Caki2 (cell line): ENCODE data around the gene ZBTB8A. TPM values are rescaled to one million over a fixed set of nuclear protein-coding genes. Genes with fewer than 3 reads are reported as not detected.
"Not testable (repeated sequence)": the region's sequence is repeated elsewhere in the genome, so short reads cannot be mapped to it uniquely, and the experiment has no call there.

Experiments
- DNase-seq: peaks from one replicate; pipeline ENCODE4 v3.0.0-alpha.2; 2015; ENCODE audit warnings: low read depth
- in situ Hi-C: cut with HindIII; loops from 2 replicates; pipeline ENCODE4 v1.10.0; 2016; ENCODE audit warnings: low sequenced_read_pairs, low pct_unique_long_range_greater_than_20kb, mixed read lengths
- total RNA-seq: library from RNA; depleted of rRNA; stranded (reverse); fragments of >200 nt; shearing (Covaris generic); gene quantifications from 2 replicates; pipeline ENCODE4 v1.2.3, GENCODE V29; 2014; ENCODE audit warnings: low replicate concordance

Gene ZBTB8A
- total RNA-seq, 1 experiment from 2014 or later = 6.4 TPM

GRCh38 chr1:32606565-32607371 lies 67.5 kb downstream of the ZBTB8A start:
- in situ Hi-C loops = no loop called here
- no peak for DNase-seq

GRCh38 chr1:32609180-32609579 lies 70.0 kb downstream of the ZBTB8A start:
- DNase-seq = no peak
- in situ Hi-C loops = no loop called here

GRCh38 chr1:32611859-32612188 lies 72.6 kb downstream of the ZBTB8A start:
- no peak for DNase-seq
- in situ Hi-C loops = no loop called here

GRCh38 chr1:32612189-32612881 lies 73.1 kb downstream of the ZBTB8A start:
- DNase-seq = peak; percentile 79
- in situ Hi-C loops = no loop called here

GRCh38 chr1:32613472-32613871 lies 74.2 kb downstream of the ZBTB8A start:
- no peak for DNase-seq
- in situ Hi-C loops = no loop called here

- no peak for DNase-seq
These were observed 79.5 kb downstream of the ZBTB8A start for GRCh38 chr1:32618673-32619221.

GRCh38 chr1:32619701-32620485 lies 80.7 kb downstream of the ZBTB8A start:
- DNase-seq = no peak

More at GRCh38 chr1:32618673-32619221, 79.5 kb downstream of the ZBTB8A start:
- in situ Hi-C loops = no loop called here

GRCh38 chr1:32622205-32622604 lies 83.0 kb downstream of the ZBTB8A start:
- in situ Hi-C loops = no loop called here
- no peak for DNase-seq

More at GRCh38 chr1:32619701-32620485, 80.7 kb downstream of the ZBTB8A start:
- in situ Hi-C loops = no loop called here

- in situ Hi-C loops = no loop called here
- DNase-seq = no peak
These were observed 83.8 kb downstream of the ZBTB8A start for GRCh38 chr1:32622806-32623681.

GRCh38 chr1:32623775-32624174 lies 84.5 kb downstream of the ZBTB8A start:
- in situ Hi-C loops = no loop called here
- no peak for DNase-seq

- in situ Hi-C loops = no loop called here
- DNase-seq = no peak
These were observed 86.9 kb downstream of the ZBTB8A start for GRCh38 chr1:32626176-32626575.

- DNase-seq = no peak
- in situ Hi-C loops = no loop called here
These were observed 88.5 kb downstream of the ZBTB8A start for GRCh38 chr1:32627596-32628162.

GRCh38 chr1:32630173-32630572 lies 90.9 kb downstream of the ZBTB8A start:
- DNase-seq, in situ Hi-C loops: not testable (repeated sequence)

GRCh38 chr1:32632829-32633228 lies 93.6 kb downstream of the ZBTB8A start:
- in situ Hi-C loops = no loop called here
- DNase-seq = no peak

- DNase-seq = no peak
- in situ Hi-C loops = no loop called here
These were observed 96.5 kb downstream of the ZBTB8A start for GRCh38 chr1:32635508-32636277.

- in situ Hi-C loops = no loop called here
- DNase-seq = peak; percentile 39
These were observed 97.9 kb downstream of the ZBTB8A start for GRCh38 chr1:32636914-32637645.
